IPS-18a (cell line): ENCODE results near the gene PRUNE2.

ENCODE experiments used
- H3K27ac ChIP-seq: one replicate; pipeline ENCODE4 v1.5.1; 2013; ENCODE audit warnings: low read length
- H3K27me3 ChIP-seq: one replicate; pipeline ENCODE4 v1.6.1; 2013; ENCODE audit warnings: mild to moderate bottlenecking, low read length; ENCODE audit not compliant: control insufficient read depth, insufficient read depth
- H3K36me3 ChIP-seq: one replicate; pipeline ENCODE4 v1.6.1; 2013; ENCODE audit warnings: low read depth, low read length; ENCODE audit not compliant: control insufficient read depth
- H3K4me1 ChIP-seq: one replicate; pipeline ENCODE4 v1.6.1; 2013; ENCODE audit warnings: low read depth, low read length; ENCODE audit not compliant: control insufficient read depth
- H3K4me3 ChIP-seq: one replicate; pipeline ENCODE4 v1.5.1; 2013; ENCODE audit warnings: low read length
- H3K9ac ChIP-seq: one replicate; pipeline ENCODE4 v1.6.1; 2013; ENCODE audit warnings: mild to moderate bottlenecking, low read length, moderate library complexity
- H3K9me3 ChIP-seq: one replicate; pipeline ENCODE4 v1.6.1; 2013; ENCODE audit warnings: low read depth, low read length; ENCODE audit not compliant: control insufficient read depth

The PRUNE2 gene

DNA sequence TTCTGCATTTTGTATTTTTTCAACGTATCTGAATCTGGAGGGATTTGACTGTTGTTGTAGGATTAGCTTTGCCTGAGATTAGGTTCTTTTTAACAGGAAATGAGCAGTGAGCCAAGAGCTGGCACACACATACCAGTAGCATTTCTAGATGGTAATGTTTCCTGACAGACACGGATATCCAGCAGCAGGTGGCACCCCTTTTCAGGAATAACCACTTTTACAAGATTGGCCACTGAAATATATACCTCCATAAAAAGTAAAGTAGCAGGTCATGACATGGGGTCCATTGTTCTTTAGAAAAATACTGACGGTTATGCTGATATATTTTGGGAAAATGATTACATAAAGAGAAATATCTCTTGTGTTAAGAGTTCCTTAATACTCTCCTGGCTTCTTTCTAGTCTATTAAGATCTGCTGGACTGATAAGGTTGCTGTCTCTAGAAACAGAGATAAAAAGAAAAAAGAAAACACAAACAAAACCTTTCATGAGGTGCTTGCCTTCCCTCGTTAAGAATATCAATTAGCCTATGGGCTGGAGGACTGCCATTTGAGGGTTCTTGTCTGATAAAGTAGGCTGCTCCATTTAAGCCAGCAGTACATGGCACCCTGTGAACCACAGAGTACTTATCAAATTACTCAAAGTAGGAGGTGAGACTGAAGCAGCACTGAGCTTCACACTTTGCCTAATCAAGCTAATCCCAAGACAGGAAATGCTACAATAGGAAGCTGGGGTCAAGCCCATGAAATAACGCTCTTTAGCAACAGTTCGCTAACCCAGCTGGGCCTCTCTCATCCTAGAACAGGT lies 243.2 kb downstream of the PRUNE2 start:
- Histone ChIP-seq H3K36me3 (no peaks in the 10 kb centered on the region), H3K4me3 (no peak overlapping the region), H3K9me3 (no peaks in the 10 kb centered on the region), H3K9ac (no peak overlapping the region), H3K27ac (no peak overlapping the region), H3K27me3 (no peaks in the 10 kb centered on the region), H3K4me1 (no peaks in the 10 kb centered on the region)

DNA sequence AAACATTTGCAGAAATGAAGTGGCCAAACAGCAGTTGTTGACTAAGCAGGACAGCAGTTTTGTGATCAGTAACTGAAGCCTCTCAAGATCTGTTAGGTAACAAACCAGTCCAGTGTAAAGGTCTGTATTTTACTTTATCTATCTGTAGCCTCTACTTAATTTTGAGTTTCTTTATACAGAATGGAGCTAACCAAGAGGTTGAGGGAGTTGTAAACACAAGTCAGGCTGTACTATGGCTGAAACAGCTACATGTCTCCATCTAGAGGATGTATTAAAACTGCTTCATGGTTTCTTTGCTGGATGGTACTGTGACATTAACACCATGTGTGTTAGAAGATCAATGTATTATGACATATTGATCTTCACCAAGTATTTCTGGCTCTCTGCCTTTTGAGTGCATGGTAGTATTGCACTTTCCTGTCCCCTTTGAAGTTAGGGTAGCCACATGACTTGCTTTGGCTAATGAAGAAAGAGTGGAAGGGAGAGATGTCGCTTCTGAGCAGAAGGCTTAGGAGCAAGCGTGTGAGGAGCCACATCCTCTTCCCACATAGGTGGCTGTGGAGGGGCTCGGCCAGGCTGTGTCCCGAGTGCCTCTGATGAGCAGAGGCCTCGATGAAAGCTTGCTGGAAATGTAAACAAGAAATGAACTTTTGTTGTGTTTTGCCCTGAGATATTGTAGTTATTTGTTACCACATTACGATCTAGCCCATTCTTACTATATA lies 247.2 kb downstream of the PRUNE2 start:
- Histone ChIP-seq H3K9ac (no peak overlapping the region), H3K36me3 (no peaks in the 10 kb centered on the region), H3K27ac (no peak overlapping the region), H3K4me1 (no peaks in the 10 kb centered on the region), H3K9me3 (no peaks in the 10 kb centered on the region), H3K4me3 (no peak overlapping the region), H3K27me3 (no peaks in the 10 kb centered on the region)

DNA sequence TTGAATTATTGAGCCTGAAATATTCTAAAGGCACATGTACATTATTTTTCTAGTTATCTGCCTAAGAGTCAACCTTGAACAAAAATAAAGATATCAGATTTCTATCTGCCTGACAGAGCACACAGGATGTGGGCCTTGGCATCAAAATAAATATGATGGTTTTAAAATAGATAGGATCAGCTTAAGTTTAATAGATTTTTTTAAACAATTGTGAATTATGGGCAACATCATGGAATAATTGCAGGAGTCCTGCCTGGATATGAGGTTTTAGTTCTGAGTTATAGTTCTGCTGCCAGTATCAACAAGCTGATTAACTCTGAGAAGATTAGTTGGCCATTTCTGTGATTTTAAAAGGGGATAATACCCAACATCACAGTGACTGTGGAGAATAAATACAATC lies 248.6 kb downstream of the PRUNE2 start:
- Histone ChIP-seq H3K27me3 (no peaks in the 10 kb centered on the region), H3K36me3 (no peaks in the 10 kb centered on the region), H3K9me3 (no peaks in the 10 kb centered on the region), H3K4me1 (peaks cover 2% of the 10 kb centered on the region), H3K27ac (no peak overlapping the region), H3K9ac (no peak overlapping the region), H3K4me3 (no peak overlapping the region)

DNA sequence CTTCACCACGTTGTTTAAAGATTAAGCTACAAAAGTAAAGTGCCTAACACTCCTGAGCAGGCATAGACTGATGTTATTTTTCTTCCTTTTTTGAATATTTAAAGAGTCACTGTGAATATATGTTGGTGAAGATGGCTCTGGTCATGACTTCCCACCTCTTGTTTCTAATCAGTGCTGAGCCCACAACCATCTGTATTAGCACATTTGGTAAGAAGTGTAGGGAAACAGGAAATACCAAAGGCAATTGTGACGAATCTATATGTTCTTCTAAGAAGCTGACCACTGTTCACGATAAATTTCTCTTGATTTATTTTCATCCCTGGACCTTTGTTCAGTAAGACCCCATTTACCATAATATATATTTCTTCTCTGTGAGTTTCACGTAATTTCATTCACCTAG lies 249.9 kb downstream of the PRUNE2 start:
- H3K27ac ChIP-seq, result no peak overlapping the region
- peaks cover 15% of the 10 kb centered on the region for H3K4me1 ChIP-seq
- H3K9me3 ChIP-seq, result no peaks in the 10 kb centered on the region
- H3K27me3 ChIP-seq, result no peaks in the 10 kb centered on the region
- H3K4me3 ChIP-seq, result no peak overlapping the region
- H3K9ac ChIP-seq, result no peak overlapping the region
- no peaks in the 10 kb centered on the region for H3K36me3 ChIP-seq

DNA sequence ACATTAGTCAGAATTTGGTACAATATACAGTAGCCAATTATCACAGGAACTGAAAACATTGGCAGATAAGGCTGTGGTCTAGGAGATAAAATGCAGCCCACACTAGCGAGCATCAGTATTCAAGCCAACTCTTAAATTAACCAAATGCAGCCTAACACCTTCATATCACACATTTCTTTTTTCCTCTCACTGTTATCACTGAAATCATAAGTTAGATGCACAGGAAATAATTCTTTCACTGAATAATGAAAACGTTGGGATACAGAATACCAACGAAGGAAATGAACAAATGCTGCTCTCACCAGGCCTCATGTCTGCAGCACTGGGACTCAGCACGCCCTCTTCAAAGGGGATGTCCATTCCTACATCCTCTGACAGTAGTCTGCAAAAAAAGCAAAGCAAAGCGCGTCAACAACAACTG lies 250.8 kb downstream of the PRUNE2 start:
- H3K4me1 ChIP-seq, result peaks cover 23% of the 10 kb centered on the region
- no peak overlapping the region for H3K9ac ChIP-seq
- no peaks in the 10 kb centered on the region for H3K9me3 ChIP-seq
- no peak overlapping the region for H3K4me3 ChIP-seq
- no peak overlapping the region for H3K27ac ChIP-seq
- H3K36me3 ChIP-seq, result no peaks in the 10 kb centered on the region
- no peaks in the 10 kb centered on the region for H3K27me3 ChIP-seq

DNA sequence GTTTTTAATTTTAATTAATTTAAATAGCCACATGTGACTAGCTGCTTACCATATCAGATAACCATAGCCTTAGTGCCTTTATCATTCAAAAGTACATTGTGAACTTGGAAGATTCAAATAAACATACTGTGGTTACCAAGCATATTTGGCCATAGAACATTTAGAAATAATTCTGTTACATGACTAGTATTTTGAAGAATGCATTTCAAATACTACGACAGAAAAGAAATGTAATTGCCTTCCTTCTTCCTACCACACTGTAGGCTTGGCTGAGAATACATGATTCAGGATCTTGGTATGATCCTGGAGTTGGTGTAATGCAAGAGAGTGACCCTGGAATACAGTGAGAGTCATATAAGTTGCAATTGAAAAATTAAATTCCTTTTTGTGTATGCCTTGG lies 251.3 kb downstream of the PRUNE2 start:
- peaks cover 23% of the 10 kb centered on the region for H3K4me1 ChIP-seq

DNA sequence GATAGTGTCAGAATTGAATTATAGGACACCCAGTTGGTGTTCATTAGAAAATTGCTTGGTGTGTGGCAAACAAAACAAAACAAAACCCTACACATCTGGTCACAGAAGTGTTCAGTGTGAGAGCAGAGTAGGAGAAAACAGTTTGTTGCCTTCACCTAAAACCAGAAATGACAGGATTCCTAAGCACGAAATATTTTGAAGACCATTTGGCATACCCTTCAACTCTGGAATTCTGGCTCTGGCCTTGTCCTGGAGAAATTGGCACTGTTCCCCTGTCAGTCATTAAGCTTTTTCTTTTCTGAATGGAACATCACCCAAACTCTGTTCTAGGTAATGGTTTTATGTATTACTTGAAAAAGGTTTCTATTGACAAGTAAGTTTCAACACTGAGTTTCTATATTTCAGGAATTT lies 251.9 kb downstream of the PRUNE2 start:
- Histone ChIP-seq H3K27me3 (no peaks in the 10 kb centered on the region), H3K4me1 (peaks cover 23% of the 10 kb centered on the region), H3K4me3 (no peak overlapping the region), H3K36me3 (no peaks in the 10 kb centered on the region), H3K27ac (no peak overlapping the region), H3K9me3 (no peaks in the 10 kb centered on the region), H3K9ac (no peak overlapping the region)

More for the DNA sequence above, 251.3 kb downstream of the PRUNE2 start:
- no peaks in the 10 kb centered on the region for H3K36me3 ChIP-seq
- H3K9ac ChIP-seq, result no peak overlapping the region
- no peaks in the 10 kb centered on the region for H3K27me3 ChIP-seq
- H3K9me3 ChIP-seq, result no peaks in the 10 kb centered on the region
- H3K27ac ChIP-seq, result no peak overlapping the region
- no peak overlapping the region for H3K4me3 ChIP-seq

DNA sequence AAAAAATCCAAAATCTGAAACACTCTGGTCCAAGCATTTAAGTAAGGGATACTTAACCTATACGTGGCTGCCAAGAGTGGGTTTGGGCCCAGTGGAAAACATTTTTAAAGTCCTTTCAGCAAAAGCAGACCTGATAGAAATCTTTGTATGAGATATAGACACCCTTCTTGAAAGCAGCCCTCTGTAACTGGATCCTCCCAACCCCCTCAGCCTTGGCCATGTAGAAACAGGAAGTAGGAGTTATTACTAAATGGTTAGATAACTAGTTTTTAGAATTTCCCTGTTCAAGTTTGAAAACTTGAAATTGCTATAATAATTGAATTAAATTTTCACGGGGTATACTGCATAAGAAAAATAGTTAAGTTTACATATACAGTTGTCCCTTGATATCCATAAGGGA lies 253.0 kb downstream of the PRUNE2 start:
- Histone ChIP-seq H3K9ac (no peak overlapping the region), H3K4me1 (peaks cover 23% of the 10 kb centered on the region), H3K27ac (no peak overlapping the region), H3K36me3 (no peaks in the 10 kb centered on the region), H3K4me3 (no peak overlapping the region), H3K27me3 (no peaks in the 10 kb centered on the region), H3K9me3 (no peaks in the 10 kb centered on the region)

DNA sequence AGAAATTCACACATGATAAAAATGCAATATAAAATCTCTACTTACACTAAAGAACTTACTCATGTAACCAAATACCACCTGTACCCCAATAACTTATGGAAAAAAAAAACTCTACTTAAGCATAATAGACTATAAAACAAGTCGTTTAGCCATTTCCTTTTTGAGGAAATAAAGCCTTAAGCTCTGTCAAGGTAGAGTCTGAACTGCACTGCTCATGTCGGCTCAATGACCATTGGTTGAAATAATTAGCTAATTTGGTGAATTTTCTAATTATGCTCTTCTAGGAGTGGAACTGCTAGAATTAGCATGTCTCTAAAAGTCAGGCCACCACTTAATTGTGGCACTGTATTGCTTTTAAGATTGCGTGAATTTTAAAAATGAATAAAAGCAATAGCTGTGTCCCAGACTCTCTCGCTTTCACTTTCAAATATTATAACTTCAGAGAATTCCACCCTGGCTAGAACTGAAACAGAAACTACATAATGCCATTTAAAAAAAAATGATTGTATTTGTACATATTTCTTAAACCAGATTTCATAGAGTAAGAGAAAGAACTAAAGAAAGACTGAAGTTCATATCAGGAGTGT lies 254.7 kb downstream of the PRUNE2 start:
- peaks cover 23% of the 10 kb centered on the region for H3K4me1 ChIP-seq
- no peaks in the 10 kb centered on the region for H3K36me3 ChIP-seq
- H3K27me3 ChIP-seq, result no peaks in the 10 kb centered on the region
- H3K9ac ChIP-seq, result no peak overlapping the region
- no peak overlapping the region for H3K27ac ChIP-seq
- no peak overlapping the region for H3K4me3 ChIP-seq
- no peaks in the 10 kb centered on the region for H3K9me3 ChIP-seq

DNA sequence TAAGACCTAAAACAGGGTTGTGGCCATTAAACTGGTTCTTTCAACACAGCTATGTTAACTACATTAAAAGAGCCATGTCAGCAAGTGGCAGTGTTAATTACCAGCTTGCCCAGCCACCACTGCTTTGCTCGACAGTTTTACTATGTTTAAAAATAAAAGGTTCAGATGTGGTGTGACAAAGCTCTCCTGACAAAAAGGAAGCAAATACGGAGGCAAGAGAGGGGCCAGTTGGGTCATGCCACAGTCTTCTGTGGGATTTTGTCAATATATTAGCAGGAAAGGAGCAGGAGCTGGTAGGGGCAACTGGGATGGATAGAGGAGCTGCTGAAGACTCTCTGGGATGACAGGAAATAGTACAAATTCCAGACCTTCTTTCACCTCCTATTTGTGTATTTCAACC lies 255.2 kb downstream of the PRUNE2 start:
- H3K36me3 ChIP-seq, result no peaks in the 10 kb centered on the region
- no peaks in the 10 kb centered on the region for H3K9me3 ChIP-seq
- peak overlapping the region; percentile 40 for H3K27ac ChIP-seq
- no peak overlapping the region for H3K9ac ChIP-seq
- H3K4me3 ChIP-seq, result no peak overlapping the region
- no peaks in the 10 kb centered on the region for H3K27me3 ChIP-seq
- peaks cover 23% of the 10 kb centered on the region for H3K4me1 ChIP-seq

DNA sequence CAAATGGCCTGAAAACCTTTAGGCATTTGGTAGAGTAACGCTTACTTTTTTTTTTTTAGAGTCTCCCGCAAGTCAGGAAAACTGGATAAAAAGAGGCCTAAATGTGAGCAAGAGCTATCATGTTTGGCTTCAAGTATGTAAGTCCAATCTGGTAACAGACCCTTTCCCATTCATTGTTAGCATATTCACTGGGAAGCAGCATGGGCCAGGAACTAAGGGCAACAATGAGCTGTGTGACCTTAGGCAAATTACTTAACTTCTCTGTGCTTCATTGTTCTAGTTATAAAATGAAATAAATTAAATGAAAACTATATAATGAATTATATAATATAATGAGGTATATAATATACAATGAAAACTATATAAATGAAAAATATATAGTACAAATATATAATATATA lies 256.0 kb downstream of the PRUNE2 start:
- no peak overlapping the region for H3K27ac ChIP-seq

More for the DNA sequence above, 256.0 kb downstream of the PRUNE2 start:
- Histone ChIP-seq H3K9me3 (no peaks in the 10 kb centered on the region), H3K27me3 (no peaks in the 10 kb centered on the region), H3K9ac (no peak overlapping the region), H3K36me3 (no peaks in the 10 kb centered on the region), H3K4me1 (peaks cover 23% of the 10 kb centered on the region), H3K4me3 (no peak overlapping the region)
